Fibroblast of mammary gland (primary cell): Measurements from ENCODE around the gene ARHGEF16.

Experiments used
- DNase-seq: peaks from one replicate; pipeline ENCODE4 v3.0.0-alpha.2; 2010; ENCODE audit warnings: low read depth
- H3K4me3 ChIP-seq: 2 replicates; pipeline ENCODE4 v1.5.1; 2011; ENCODE audit warnings: low read depth, mild to moderate bottlenecking, low read length, moderate library complexity; ENCODE audit not compliant: control insufficient read depth
- TF ChIP-seq, protein P1 (sequence below): conservative IDR thresholded peaks from 2 replicates; pipeline ENCODE4 v1.5.1; 2011; ENCODE audit warnings: low read depth, low read length, inconsistent platforms; ENCODE audit not compliant: control insufficient read depth, insufficient read depth

The ARHGEF16 gene

DNA sequence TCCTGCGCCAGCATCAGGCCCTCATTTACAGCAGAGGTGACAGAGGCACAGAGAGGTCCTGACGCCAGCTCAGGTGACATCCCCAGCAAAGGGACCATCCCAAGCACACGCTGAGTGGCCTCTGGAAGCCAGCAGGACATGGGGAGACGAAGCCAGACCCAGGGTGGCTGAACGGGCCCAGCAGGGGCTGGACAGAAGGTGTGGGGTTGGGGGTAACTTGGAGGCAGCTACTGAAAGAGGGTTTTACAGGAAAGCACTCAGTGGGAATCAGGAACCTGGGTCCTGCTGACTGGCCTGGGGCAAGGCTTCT lies 1.6 kb upstream of the ARHGEF16 start:
- no peak overlapping the region for H3K4me3 ChIP-seq
- TF ChIP-seq, protein P1, sequence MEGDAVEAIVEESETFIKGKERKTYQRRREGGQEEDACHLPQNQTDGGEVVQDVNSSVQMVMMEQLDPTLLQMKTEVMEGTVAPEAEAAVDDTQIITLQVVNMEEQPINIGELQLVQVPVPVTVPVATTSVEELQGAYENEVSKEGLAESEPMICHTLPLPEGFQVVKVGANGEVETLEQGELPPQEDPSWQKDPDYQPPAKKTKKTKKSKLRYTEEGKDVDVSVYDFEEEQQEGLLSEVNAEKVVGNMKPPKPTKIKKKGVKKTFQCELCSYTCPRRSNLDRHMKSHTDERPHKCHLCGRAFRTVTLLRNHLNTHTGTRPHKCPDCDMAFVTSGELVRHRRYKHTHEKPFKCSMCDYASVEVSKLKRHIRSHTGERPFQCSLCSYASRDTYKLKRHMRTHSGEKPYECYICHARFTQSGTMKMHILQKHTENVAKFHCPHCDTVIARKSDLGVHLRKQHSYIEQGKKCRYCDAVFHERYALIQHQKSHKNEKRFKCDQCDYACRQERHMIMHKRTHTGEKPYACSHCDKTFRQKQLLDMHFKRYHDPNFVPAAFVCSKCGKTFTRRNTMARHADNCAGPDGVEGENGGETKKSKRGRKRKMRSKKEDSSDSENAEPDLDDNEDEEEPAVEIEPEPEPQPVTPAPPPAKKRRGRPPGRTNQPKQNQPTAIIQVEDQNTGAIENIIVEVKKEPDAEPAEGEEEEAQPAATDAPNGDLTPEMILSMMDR = no peak
- no peak for DNase-seq

DNA sequence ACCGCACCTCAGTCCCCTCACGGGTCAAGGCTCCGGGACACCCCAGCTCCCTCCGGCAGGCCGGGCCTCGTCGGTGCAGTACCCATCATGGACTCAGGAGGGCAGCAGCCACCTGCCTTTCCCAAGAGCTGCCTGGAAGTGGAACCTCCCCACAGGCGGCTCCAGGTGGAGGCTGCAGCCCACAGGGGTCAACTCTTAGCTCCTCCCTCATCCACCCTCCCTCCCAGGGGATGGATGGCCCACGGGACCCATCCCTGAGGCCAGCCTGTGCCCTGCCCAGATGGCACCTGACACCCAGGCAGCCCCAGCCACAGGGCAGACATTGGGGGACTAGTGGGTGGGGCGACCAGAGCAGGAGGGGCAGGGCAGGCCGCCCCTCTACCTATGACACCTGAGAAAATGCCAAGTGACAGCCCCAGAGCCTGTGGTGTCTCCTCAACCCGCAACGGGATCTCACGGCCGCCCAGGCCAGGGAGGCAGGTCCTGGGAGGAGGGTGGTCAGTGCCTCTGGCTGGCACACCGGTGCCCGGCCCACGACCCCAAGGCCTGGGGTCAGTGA lies 1.2 kb upstream of the ARHGEF16 start:
- H3K4me3 ChIP-seq = no peak overlapping the region
- DNase-seq = peak; percentile 54
- TF ChIP-seq, protein P1 = peak; percentile 89

DNA sequence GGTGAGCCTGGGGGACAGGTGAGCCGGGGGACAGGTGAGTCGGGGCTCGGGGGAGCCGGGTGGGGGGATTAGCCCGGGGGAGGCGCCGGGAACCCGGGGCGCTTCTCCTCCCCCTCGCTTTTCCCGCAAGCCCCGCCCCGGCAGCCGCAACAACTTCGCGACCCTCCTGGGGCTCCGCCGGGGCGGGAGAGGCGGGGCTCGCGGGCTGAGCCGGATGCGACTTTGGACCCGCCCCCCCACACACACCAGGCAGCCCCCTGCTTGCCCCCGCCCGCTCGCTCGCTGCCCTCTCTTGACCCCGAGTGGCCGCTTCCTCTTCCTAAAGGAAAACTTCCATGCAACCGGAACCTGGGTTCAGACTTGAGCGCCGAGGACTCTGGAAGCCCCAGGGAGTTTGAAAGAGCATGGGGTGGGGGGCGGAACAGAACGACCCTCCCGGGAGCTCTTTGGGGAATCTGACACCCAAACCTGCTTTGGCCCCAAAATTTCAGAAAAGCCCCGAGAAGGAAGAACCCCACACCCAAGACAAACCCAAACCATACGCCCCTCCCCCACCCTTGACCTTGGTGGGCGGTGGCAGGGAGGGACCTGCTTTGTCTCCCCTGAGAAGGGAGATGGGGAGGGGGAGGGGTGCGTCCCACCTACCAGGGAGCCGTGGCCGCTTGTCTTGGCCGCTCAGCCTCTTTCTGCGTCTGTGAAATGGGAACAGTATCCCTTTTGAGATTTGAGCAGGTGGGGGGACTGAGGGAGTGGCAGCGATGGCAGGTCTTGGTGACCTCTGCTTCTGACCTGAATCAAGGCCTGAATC lies 550 bp downstream of the ARHGEF16 start:
- TF ChIP-seq, protein P1 = no peak
- DNase-seq = no peak
- H3K4me3 ChIP-seq = no peak overlapping the region

DNA sequence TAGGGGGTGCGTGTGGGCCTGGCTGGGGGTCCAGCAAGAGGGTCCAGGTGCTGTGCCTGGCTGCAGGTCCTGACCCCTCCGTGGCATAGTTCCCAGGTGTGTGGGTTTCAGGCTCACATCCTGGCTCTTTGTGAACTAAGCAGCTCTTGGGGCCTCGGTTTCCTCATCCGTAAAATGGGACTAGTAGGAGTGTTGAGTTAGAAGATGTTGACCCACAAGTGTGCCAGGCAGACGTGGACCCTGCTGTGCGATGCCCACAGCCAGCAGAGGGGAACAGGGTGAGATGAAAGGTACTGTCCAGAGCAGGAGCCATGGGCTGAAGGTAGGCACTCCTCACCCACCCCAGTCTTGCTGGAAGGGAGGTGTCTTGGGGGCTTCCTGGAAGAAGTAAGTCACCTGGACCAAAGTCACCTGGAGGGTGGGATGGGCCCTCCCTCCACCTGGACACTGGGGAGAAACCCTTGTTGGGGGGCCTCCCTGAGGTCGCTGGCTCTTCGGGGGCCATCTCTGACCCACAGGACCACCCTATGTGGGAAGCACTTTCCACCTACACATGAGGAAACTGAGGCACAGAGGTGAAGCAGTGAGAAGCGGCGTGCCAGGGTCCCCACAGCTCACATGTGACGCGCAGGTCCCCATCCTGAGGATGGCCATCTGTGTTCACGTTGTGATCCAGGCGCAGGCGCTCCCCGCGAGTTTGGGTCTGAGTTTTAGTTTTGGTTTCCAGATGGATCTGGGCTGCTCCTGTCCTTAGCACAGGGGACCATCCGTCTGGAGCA lies 1.4 kb downstream of the ARHGEF16 start:
- no peak overlapping the region for H3K4me3 ChIP-seq
- TF ChIP-seq, protein P1 = no peak
- DNase-seq = no peak

DNA sequence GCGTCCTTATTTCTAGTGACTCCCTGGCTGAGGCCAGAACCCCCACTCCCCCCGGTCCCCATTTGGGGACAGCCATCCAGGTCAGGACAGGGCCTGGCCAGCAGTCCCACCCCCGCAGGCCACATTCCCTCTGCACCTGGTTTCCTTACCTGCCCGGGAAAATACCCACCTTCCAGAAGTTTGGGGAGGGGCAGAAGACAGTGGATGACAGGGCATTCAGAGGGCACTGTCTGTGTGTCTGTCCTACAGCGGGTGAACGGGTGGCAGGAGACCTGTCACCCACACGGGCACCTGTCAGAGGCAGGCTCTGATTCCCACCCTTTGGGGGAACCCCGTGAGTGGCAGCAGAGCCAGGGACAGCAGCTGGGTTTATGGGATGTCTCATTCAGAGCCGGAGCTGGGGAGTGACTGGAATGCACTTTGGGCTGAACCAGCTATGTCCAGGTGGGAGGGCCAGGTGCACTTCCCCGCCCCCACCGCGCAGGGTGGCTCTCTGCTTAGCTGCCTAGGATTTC lies 2.0 kb downstream of the ARHGEF16 start:
- DNase-seq = no peak
- H3K4me3 ChIP-seq = no peak overlapping the region

More for the DNA sequence above, 2.0 kb downstream of the ARHGEF16 start:
- TF ChIP-seq, protein P1 = no peak
